Gastroesophageal sphincter (tissue), 4 donors: ENCODE measurements around the gene NFAT5. TPM values are rescaled to one million over a fixed set of nuclear protein-coding genes. Genes with fewer than 3 reads are reported as not detected.

Experiments used
- ATAC-seq: fragments of 150-250 bp; one replicate; pipeline ENCODE4 v1.9.1; 2016; ENCODE audit warnings: mild to moderate bottlenecking, moderate library complexity
- H3K27ac ChIP-seq, 4 donors: fragments of 200-600 bp; sonication (generic) in 3 of 4; 1 replicate in 3 of 4; 2 replicates in 1 of 4; pipeline ENCODE4 v1.5.1; 2016 to 2019
- H3K27me3 ChIP-seq: fragments of 200-600 bp; sonication (generic); one replicate; pipeline ENCODE4 v1.5.1; 2019
- H3K36me3 ChIP-seq, 2 donors: fragments of 200-600 bp; sonication (generic); one replicate each; pipeline ENCODE4 v1.5.1; 2019; ENCODE audit warnings: control low read depth in 1 of 2
- H3K4me1 ChIP-seq, 3 donors: fragments of 200-600 bp; sonication (generic); 1 replicate in 2 of 3; 2 replicates in 1 of 3; pipeline ENCODE4 v1.5.1; 2016 to 2019; ENCODE audit warnings: control low read depth in 2 of 3
- H3K4me3 ChIP-seq, 2 donors: fragments of 200-600 bp; sonication (generic); one replicate each; pipeline ENCODE4 v1.5.1; 2019; ENCODE audit warnings: mild to moderate bottlenecking in 1 of 2, moderate library complexity in 1 of 2
- H3K9me3 ChIP-seq, 3 donors: fragments of 200-600 bp; sonication (generic); one replicate each; pipeline ENCODE4 v1.5.1; 2017 to 2019; ENCODE audit warnings: control low read depth in 2 of 3
- CTCF ChIP-seq, 4 experiments: fragments of 200-600 bp in 2 of 4; fragments of 450-650 bp in 2 of 4; sonication (generic) in 1 of 4; IDR thresholded peaks; one replicate each; pipeline ENCODE4 v1.5.1; 2017 to 2019; ENCODE audit warnings: antibody characterized with exemption in 4 of 4, mild to moderate bottlenecking in 2 of 4, moderate library complexity in 2 of 4
- EP300 ChIP-seq: sonication (generic); formaldehyde crosslinking; IDR thresholded peaks from one replicate; pipeline ENCODE4 v1.6.1; 2017; ENCODE audit warnings: antibody characterized with exemption, mild to moderate bottlenecking
- POLR2A ChIP-seq, 2 donors: fragments of 450-650 bp; IDR thresholded peaks; one replicate each; pipeline ENCODE4 v1.6.1; 2017; ENCODE audit warnings: antibody characterized with exemption in 2 of 2, mild to moderate bottlenecking in 2 of 2, moderate library complexity in 1 of 2
- POLR2AphosphoS5 ChIP-seq: sonication (generic); formaldehyde crosslinking; IDR thresholded peaks from one replicate; pipeline ENCODE4 v1.6.1; 2017; ENCODE audit warnings: antibody characterized with exemption
- WGBS, 2 donors: methylation state at CpG; one replicate each; pipeline ENCODE4 v1.1.5; 2018; ENCODE audit warnings: low coverage in 1 of 2; 5-methylcytosine and 5-hydroxymethylcytosine counted together
- total RNA-seq, 4 donors: library from RNA; depleted of rRNA; stranded (reverse); fragments of >200 nt; gene quantifications; one replicate each; pipeline ENCODE4 v1.1.0, GENCODE V29; 2016

The NFAT5 gene
- total RNA-seq, 4 donors from 2014 or later: 43.8 to 79.1 (median 59.5) TPM

GRCh38 chr16:69616082-69616481, 50.3 kb downstream of the NFAT5 start:
- H3K27ac ChIP-seq: peak overlapping the region in 2 of 4 donors; percentile 35 to 70
- H3K9me3 ChIP-seq: no peaks in the 10 kb centered on the region
- TF ChIP-seq POLR2A (IDR thresholded peaks at IDR 0.05) (no peak), POLR2AphosphoS5 (no peak)
- peaks cover 30 to 95% (median 32%) of the 10 kb centered on the region in 3 donors for H3K4me1 ChIP-seq
- H3K36me3 ChIP-seq: no peaks in the 10 kb centered on the region
- ATAC-seq: no peak
- H3K27me3 ChIP-seq: no peaks in the 10 kb centered on the region
- H3K4me3 ChIP-seq: no peak overlapping the region
- WGBS, 2 donors: 91 to 95% methylated on average over 4 of the region's 4 CpGs

- no peaks in the 10 kb centered on the region for H3K9me3 ChIP-seq
- WGBS, 2 donors: 9 to 33% methylated on average over 1 of the region's 1 CpG
- H3K4me1 ChIP-seq: peaks cover 22 to 86% (median 23%) of the 10 kb centered on the region in 3 donors
- H3K4me3 ChIP-seq: no peak overlapping the region
- no peak for ATAC-seq
- H3K27me3 ChIP-seq: no peaks in the 10 kb centered on the region
- TF ChIP-seq CTCF (IDR thresholded peaks at IDR 0.05): no peak
- peak overlapping the region in 3 of 4 donors; percentile 1 to 70 (median 47) for H3K27ac ChIP-seq
- H3K36me3 ChIP-seq: no peaks in the 10 kb centered on the region
These were observed 52.5 kb downstream of the NFAT5 start for GRCh38 chr16:69618307-69618706.

GRCh38 chr16:69618721-69619120, 53.0 kb downstream of the NFAT5 start:
- H3K4me3 ChIP-seq: no peak overlapping the region
- no peak for ATAC-seq
- no peak for TF ChIP-seq POLR2A (IDR thresholded peaks at IDR 0.05)
- TF ChIP-seq EP300: no peak
- TF ChIP-seq POLR2AphosphoS5: no peak
- no peak for TF ChIP-seq CTCF (IDR thresholded peaks at IDR 0.05)
- peaks cover 18 to 82% (median 20%) of the 10 kb centered on the region in 3 donors for H3K4me1 ChIP-seq
- no peaks in the 10 kb centered on the region for H3K9me3 ChIP-seq
- H3K36me3 ChIP-seq: no peaks in the 10 kb centered on the region
- WGBS, 2 donors: 27 to 41% methylated on average over 3 of the region's 3 CpGs
- peak overlapping the region; percentile 1 to 70 (median 38) for H3K27ac ChIP-seq
- H3K27me3 ChIP-seq: no peaks in the 10 kb centered on the region

- H3K36me3 ChIP-seq: peaks cover 0 to 4% of the 10 kb centered on the region in 2 donors
- H3K9me3 ChIP-seq: no peaks in the 10 kb centered on the region
- no peak for ATAC-seq
- H3K27ac ChIP-seq: peak overlapping the region; percentile 1 to 70 (median 38)
- no peaks in the 10 kb centered on the region for H3K27me3 ChIP-seq
- no peak overlapping the region for H3K4me3 ChIP-seq
- no peak for TF ChIP-seq POLR2AphosphoS5
- TF ChIP-seq POLR2A (IDR thresholded peaks at IDR 0.05): no peak
- no peak for TF ChIP-seq EP300
- no peak for TF ChIP-seq CTCF (IDR thresholded peaks at IDR 0.05)
- H3K4me1 ChIP-seq: peaks cover 14 to 74% (median 20%) of the 10 kb centered on the region in 3 donors
These were observed 53.7 kb downstream of the NFAT5 start for GRCh38 chr16:69619514-69619913.

GRCh38 chr16:69620573-69620972, 54.8 kb downstream of the NFAT5 start:
- H3K27ac ChIP-seq: peak overlapping the region in 2 of 4 donors; percentile 0 to 70
- TF ChIP-seq POLR2AphosphoS5 (no peak), POLR2A (IDR thresholded peaks at IDR 0.05) (no peak), CTCF (IDR thresholded peaks at IDR 0.05) (no peak), EP300 (no peak)
- 33 to 40% methylated on average over 1 of the region's 1 CpG for WGBS, 2 donors
- H3K36me3 ChIP-seq: peaks cover 0 to 4% of the 10 kb centered on the region in 2 donors
- no peaks in the 10 kb centered on the region for H3K9me3 ChIP-seq
- H3K4me1 ChIP-seq: peaks cover 14 to 63% (median 20%) of the 10 kb centered on the region in 3 donors
- no peaks in the 10 kb centered on the region for H3K27me3 ChIP-seq
- H3K4me3 ChIP-seq: no peak overlapping the region
- ATAC-seq: peak; percentile 28
